HG03175 (cell line): ENCODE measurements around the gene KLHDC1.
"Not testable (repeated sequence)": the region's sequence is repeated elsewhere in the genome, so short reads cannot be mapped to it uniquely, and the experiment has no call there.

ENCODE experiments used
- ATAC-seq: cut with Tn5 transposase; IDR thresholded peaks from one replicate; pipeline ENCODE4 v1.9.1; 2021; ENCODE audit warnings: mild to moderate bottlenecking, moderate library complexity; ENCODE audit not compliant: unreplicated experiment

The KLHDC1 gene, protein sequence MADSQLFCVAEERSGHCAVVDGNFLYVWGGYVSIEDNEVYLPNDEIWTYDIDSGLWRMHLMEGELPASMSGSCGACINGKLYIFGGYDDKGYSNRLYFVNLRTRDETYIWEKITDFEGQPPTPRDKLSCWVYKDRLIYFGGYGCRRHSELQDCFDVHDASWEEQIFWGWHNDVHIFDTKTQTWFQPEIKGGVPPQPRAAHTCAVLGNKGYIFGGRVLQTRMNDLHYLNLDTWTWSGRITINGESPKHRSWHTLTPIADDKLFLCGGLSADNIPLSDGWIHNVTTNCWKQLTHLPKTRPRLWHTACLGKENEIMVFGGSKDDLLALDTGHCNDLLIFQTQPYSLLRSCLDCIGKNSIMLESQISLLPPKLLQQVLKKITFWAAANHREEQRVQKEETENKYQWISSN

DNA sequence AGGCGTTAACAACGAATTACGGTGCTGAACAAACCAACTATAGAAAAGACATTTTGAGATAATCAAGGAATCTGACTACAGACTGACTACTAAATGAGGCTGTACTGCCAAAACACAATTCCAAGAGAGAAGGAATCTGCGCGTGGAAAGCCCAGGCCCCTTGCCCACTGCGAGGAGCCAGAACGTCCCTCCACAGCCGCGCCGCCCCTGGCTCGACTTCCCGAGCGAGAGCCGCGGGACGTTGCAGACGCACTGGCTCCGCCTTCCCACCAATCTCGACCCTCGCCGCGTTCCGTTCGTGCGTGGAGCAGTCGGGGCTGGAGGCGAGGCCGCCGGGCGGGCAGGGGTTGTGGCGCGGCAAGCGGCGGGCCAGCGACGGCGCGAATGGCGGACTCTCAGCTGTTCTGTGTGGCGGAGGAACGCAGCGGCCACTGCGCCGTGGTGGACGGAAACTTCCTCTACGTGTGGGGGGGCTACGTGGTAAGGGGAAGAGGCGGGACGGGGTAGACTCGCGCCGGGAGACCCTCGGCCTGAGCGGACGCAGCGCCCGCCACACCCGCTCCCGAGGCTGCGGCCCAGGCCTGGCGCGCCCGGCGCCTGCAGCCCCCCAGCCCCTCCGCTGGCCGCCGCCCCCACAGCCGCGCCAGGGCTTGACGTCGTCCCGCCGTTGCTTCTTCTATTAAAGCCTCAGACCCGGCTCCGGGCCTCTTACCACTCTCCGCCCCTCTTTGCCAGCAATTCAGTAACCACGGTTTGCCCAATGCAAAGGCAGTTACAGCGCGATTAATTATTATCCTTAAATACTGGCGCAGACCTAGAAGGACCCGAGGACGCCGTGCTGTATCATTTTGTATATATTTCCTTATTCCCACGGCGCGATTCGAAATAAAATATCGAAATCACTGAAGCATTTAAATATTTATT, at the start of gene KLHDC1:
Gene KLHDC1 (plus strand): TSS at position 310 of the 924 bp plus-strand sequence. CDS start 75 bp downstream, at position 385.
- ATAC-seq: peak; percentile 74

DNA sequence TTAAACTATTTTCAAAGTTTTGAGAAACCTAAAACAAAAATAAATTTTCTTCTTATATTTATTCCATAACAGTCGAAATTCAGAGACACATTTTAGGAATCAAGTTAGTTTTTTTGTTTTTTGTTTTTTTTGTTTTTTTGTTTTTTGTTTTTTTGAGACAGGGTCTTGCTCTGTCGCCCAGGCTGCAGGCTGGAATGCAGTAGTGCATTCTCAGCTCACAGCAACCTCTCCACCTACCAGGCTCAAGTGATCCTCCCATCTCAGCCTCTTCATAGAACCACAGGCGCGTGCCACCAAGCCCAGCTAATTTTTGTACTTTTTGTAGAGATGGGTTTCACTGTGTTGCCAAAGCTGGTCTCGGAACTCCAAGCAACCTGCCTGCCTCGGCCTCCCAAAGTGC, 39.4 kb upstream of the KLHDC1 start:
- ATAC-seq: no peak

DNA sequence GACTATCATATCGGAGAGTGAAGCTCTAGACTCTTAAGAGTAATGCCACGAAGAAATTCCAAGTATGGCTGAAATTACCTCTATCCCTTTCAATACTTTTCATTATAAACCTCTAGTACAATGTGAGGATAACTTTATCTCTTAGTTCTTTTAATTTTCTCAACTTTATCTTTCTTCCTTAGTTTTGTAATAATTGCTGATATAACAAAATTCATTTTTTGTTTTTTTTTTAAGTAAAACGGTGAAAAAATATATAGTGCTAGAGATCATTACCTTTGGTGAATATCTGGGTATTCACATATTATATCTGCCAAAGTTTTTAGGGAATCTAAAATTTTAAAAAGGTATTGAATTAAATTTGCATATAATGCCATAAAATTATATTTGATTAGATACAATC, 38.4 kb upstream of the KLHDC1 start:
- ATAC-seq: no peak

DNA sequence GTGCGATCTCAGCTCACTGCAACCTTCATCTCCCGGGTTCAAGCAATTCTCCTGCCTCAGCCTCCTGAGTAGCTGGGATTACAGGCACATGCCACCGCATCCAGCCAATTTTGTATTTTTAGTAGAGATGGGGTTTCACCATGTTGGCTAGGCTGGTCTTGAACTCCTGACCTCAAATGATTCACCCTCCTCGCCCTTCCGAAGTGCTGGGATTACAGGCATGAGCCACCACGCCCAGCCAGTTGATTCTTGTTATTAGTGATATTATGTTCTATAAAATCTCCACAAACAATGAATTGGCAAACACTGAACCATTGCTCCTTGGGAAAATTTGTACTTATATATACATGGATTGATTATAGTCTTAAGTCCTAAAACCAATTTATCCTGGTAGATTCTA, 35.4 kb upstream of the KLHDC1 start:
- ATAC-seq: not testable (repeated sequence)

GRCh38 chr14:49659526-49660455, 33.1 kb upstream of the KLHDC1 start:
- ATAC-seq: no peak

GRCh38 chr14:49670475-49670874, 22.4 kb upstream of the KLHDC1 start:
- ATAC-seq: no peak

DNA sequence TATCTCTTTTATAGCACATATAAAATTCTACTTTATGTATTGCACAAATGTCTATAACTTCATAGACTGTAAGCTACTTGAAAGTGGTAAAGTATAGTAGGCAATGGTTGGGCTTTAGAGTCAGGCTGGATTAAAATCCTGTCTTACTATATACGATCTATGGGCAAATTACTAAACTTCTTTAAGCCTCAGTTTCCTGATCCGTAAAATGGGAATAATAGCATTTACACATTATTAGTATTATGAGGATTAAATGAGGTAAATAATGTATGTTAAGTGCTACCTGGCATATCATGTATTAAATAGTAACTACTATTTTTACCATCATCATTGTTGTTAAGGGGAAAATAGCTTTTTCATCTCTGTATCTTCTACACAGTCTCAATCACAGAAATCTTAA, 19.3 kb upstream of the KLHDC1 start:
- no peak for ATAC-seq

- no peak for ATAC-seq
Measured at GRCh38 chr14:49677643-49678042, 15.3 kb upstream of the KLHDC1 start.

GRCh38 chr14:49679271-49679670, 13.6 kb upstream of the KLHDC1 start:
- no peak for ATAC-seq

DNA sequence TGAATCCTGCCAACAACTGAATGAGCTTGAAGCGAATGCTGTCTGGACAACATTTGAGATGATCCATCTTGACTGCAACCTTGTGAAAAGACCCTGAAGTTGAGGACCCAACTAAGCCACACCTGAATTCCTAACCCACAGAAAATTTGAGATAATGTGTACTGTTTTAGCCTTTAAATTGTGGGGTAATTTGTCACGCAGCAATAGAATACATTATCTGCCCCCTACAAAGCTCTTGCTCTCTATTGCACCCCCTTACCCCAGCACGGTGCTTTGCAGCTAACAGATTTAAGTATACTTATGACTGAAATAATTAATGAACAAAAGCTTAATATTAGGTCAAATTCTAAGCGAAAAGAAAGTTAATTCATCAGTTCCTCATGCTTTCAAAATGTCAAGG, 6.5 kb upstream of the KLHDC1 start:
- no peak for ATAC-seq

DNA sequence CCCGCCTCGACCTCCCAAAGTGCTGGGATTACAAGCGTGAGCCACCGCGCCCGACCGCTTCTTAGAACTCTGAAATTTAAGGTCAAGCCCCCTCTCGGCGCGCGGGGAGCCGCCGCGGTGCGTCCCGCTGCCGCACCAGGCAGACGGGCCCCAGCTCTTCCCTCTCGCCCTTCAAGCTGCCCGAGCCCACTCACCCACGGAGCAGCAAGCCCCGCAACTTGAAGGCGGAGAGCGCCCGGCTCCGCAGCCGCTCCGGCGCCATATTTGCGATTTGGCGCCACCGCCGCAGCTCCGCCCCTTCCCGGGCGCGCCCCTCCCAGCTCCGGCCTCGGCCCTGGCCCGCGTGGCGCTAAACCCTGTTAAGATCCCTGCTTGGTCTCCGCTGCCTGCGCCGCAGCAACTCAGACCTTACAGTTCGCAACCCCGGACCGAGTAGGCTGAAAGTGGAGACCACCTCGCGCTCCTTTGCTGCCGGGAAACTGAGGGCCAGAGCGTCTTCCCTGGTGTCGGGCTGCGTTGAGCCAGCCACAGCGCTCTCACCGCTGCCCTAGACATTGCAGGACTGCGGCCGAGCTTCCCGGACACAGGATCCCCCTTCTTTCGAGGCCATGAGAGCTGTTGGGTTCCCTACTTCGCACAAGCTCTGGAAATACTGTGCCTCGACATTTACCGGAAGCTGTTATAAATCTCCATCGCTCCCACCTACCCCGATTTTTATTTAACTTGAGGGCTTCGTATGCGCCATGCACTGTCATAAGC, 4.8 kb upstream of the KLHDC1 start, which contains the start of gene POLE2:
Gene POLE2 (minus strand): TSS at position 273 of the 759 bp plus-strand sequence. CDS start 11 bp downstream, at position 262.
- peak; percentile 83 for ATAC-seq

GRCh38 chr14:49688701-49689030, 4.3 kb upstream of the KLHDC1 start:
- no peak for ATAC-seq

DNA sequence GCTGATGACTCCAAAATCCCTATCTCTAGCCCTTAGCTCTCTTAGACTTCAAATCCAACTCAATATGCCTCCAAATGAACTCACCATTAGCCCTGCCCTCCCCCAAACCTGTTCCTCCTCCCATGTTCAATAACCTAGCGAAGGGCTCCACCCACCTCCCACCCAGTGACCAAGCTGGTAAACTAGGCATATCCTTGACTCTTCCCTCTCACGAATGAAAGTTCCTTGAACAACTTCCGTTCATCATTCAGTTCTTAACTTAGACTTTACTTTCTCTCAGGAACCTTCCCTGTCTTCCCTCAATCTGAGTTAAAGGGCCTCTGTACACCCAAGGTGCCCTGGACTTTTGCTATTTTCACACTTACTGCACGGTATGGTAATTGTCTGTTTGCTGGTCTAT, 1.9 kb upstream of the KLHDC1 start:
- no peak for ATAC-seq

GRCh38 chr14:49692193-49692757, 645 bp upstream of the KLHDC1 start:
- ATAC-seq: no peak

DNA sequence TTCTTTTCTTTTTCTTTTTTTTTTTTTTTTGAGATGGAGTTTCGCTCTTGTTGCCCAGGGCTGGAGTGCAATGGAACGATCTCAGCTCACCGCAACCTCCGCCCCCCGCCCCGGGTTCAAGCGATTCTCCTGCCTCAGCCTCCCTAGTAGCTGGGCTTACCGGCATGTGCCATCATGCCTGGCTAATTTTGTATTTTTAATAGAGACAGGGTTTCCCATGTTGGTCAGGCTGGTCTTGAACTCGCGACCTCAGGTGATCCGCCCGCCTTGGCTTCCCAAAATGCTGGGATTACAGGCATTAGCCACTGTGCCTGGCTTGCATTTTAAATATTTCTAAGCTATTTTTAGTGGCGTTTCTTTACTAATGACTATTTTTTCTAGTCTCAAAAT, 810 bp downstream of the KLHDC1 start:
- ATAC-seq: not testable (repeated sequence)

DNA sequence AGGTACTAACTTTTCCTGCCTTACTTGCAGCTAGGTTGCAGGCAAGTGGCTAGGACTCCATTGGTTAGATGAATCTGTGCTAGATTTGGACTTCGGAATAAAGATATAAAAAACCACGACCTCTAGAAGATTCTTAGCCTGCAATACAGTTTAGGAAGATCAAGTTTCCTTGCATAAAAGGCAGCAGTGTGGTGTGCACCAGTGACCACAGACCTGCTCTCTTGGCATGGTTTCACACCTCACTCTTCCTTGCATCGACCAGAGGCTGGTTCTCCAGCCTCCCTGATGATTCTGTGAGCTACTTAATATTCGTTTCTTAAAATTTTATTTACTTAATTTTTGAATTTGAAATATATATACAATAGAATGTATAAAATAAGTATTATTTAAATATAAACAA, 9.8 kb downstream of the KLHDC1 start:
- no peak for ATAC-seq

DNA sequence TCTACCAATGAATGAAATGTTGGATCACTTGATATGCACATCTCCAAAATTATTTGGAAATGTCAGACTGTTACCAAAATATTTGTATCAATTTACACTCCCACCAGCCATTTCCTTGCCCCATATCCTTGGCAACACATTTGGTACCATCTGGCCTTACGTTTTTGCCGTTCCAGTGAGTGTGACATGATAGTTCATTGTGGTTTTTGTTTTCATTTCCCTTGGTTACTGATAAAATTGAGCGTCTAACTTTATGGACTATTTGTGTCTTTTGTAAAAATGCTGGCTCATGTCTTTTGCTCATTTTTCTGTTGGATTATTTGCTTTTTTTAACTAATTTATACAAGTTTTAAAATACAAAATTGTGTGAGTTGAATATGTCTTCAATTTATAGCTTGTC, 11.0 kb downstream of the KLHDC1 start:
- no peak for ATAC-seq

DNA sequence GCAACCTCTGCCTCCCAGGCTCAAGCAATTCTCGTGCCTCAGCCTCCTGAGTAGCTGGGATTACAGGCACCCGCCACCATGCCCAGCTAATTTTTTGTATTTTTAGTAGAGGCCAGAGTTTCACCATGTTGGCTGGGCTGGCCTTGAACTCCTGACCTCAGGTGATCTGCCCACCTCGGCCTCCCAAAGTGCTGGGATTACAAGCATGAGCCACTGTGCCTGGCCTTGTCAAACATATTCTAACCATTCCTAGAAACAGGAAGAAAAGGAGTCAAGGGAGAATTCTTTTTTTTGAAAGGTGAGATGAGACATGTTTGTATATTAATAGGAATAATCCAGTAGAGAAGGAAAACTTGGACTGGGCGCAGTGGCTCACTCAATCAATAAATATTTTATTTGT, 11.6 kb downstream of the KLHDC1 start:
- ATAC-seq: not testable (repeated sequence)

DNA sequence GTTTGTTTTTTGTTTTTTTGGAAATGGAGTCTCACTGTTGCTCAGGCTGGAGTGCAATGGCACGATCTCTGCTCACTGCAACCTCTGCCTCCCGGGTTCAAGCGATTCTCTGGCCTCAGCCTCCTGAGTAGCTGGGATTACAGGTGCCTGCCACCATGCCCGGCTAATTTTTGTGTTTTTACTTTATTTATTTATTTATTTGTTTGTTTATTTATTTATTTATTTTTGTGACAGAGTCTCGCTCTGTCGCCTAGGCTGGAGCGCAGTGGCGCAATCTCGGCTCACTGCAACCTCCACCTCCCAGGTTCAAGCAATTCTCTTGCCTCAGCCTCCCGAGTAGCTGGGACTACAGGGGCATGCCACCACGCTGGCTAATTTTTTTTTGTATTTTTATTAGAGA, 18.1 kb downstream of the KLHDC1 start:
- ATAC-seq: not testable (repeated sequence)

- ATAC-seq: no peak
Measured at GRCh38 chr14:49720744-49721143, 27.8 kb downstream of the KLHDC1 start.
